ENCODE measurements around the gene FOLR3.
"Not testable (repeated sequence)": the region's sequence is repeated elsewhere in the genome, so short reads cannot be mapped to it uniquely, and the experiment has no call there.

FOLR3 gene

GRCh38 chr11:72135473-72135872 is at the start of gene FOLR3:
Gene FOLR3, plus strand, starts transcription at chr11:72135725. Its CDS starts 228 bp downstream, at chr11:72135953.
- DNase-seq (ENCODE audit: low read depth), result not testable (repeated sequence)

- peak; percentile 53 for DNase-seq (ENCODE audit: low read depth)
These were observed 47.3 kb upstream of the FOLR3 start for GRCh38 chr11:72088076-72088808.

DNA sequence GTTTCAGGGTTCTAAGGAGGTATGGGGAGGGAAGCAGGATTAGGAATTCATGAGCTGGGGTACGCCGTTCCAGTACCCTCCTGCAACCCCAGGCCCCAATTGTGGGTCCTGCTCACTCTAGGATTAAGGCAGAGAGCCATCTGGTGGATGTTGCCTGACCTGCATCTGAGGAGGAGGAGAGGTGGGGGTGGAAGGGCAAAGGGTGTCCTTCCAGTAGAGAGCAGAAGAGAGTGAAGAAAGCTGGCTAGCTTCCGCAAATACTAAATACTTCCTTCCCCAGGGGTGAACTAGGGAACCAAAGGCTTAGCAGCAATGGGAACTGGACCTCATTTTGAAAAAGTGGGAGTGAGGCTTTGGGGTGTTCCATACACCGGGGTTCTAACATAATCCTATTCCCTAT is 44.2 kb upstream of the FOLR3 start:
- peak; percentile 65 for DNase-seq (ENCODE audit: low read depth)

GRCh38 chr11:72098741-72099140 is 36.8 kb upstream of the FOLR3 start:
- DNase-seq (ENCODE audit: low read depth), result no peak

- DNase-seq (ENCODE audit: low read depth), result no peak
These were observed 35.5 kb upstream of the FOLR3 start for GRCh38 chr11:72100009-72100408.

GRCh38 chr11:72100462-72100861 is 35.1 kb upstream of the FOLR3 start:
- no peak for DNase-seq (ENCODE audit: low read depth)

DNA sequence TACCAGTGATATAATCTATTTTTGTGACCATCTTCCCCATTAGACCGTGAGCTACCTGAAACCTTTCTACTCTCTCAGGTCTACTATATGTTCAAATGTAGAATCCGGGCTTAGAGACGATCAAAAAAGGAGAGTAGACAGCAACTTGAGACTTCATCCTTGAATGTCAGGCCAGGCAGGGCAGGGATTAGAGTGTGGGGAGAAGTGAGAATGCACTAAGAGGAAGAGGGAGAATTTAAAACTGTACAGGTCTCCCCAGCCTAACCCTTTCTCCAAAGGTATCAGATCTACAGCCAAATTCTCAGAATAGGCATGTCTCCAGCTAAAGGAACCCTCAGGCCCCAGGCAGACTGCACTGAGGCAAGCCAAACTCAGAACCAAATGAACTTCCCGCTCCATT is 33.4 kb upstream of the FOLR3 start:
- DNase-seq (ENCODE audit: low read depth), result no peak

- DNase-seq (ENCODE audit: low read depth), result no peak
These were observed 32.9 kb upstream of the FOLR3 start for GRCh38 chr11:72102631-72102945.

DNA sequence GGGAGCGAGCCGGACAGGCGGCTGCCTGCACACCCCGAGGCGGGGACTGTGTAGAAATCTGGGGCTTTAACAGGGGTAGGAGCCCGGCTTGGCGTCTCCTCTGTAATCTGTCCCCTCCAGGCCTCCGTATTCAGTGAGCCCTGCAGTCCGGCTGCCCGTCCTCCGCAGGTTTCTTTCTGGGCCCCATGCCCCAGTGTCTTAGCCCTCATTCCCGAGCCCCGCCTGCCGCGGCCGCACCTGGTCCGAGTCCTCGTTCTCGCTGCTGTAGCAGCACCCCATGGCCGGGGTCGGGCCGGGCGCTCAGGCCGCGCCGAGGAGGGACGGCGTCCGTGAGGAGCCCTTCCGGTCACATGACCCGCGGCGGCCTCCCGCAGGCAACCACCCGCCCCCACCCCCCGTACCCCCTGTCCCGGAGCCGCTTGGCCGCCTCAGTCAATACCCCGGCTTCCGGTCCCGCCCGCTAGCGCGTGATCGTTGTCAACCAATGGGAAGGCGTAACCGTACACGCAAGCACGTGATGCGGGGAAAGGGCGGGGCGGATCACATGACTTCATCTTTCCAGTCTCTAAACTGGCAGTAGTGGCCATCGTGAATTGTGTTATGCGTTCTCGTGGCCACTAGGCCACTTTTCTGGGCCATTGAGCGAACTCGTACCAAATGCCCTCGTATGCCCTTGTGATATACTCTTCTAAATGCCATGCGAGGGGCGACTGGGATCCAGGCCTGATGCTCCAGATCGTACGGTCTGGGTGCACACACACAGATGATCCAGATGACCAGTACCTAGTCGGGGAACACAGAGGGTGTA is 32.4 kb upstream of the FOLR3 start, which contains the start of gene LAMTOR1:
Gene LAMTOR1 (minus strand): TSS at position 352 of the 808 bp plus-strand sequence. CDS start 73 bp downstream, at position 279.
- peak; percentile 99 for DNase-seq (ENCODE audit: low read depth)

DNA sequence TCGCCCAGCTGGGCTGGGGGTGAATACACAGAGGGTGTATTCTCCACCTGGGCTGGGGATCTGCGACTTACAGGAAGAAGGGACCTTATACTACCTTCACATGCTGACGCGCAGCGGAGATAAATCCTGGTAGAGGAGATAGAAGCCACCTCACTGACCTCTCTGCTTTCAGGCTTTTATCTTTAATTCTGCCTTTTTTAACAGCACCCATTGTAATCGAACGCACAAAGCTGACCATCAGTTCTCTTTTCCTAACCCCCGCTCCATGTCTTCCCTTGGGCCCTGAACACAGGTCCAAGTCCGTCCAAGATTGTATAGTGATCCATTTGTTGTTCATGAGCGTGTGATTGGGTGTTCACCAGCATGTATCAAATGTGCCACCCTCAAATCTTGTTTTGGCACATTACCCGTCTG is 31.8 kb upstream of the FOLR3 start:
- no peak for DNase-seq (ENCODE audit: low read depth)

- DNase-seq (ENCODE audit: low read depth), result no peak
These were observed 29.6 kb upstream of the FOLR3 start, which contains the start of gene TOMT for GRCh38 chr11:72105888-72106287. Gene TOMT, plus strand, starts transcription at chr11:72105924. Its CDS starts 28 bp downstream, at chr11:72105952.

GRCh38 chr11:72111300-72112142 is 24.0 kb upstream of the FOLR3 start:
- DNase-seq (ENCODE audit: low read depth), result no peak

DNA sequence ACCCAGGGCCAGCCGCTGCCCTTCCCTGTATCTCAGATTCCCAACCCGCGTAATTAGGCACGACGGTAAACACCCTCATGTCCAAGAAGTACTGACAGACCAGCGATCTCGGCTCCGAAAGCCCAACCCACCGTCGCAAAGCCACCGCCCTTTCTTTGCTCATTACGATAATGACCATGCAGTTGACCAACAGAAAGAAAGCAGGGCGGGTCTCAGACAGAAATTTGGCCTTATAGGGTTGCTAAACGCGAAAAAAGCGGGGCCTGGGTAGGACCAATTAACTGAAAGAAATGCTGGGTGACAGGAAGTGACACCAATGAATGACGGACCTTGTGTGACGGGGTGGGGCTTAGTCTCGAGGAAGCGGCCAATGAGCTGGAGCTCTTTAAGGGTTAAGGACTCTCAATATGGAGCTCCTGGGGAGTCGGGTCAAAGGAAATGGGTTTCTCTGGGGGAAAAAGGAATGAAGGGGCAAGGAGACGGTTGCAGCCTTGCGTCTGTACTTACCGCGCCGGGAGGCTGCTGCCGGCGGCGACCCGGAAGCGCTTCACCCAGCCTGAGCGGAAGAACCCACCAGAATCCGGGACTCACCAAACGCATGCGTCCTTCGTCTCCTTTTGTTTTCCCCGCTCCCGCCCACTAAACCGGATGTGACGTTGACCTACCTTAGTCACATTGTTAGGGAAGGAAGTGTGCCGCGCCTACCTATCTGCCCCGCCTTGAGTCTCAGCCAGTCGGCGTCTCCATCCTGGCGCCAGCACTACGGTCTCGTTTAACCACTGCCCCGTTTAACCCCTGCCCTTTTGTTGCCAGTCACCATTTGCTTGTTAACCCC is 23.2 kb upstream of the FOLR3 start, which contains the start of gene ANAPC15:
Gene ANAPC15 (minus strand): TSS at position 553 of the 835 bp plus-strand sequence. CDS start 1,419 bp downstream, outside the sequence.
- DNase-seq (ENCODE audit: low read depth), result peak; percentile 100

DNA sequence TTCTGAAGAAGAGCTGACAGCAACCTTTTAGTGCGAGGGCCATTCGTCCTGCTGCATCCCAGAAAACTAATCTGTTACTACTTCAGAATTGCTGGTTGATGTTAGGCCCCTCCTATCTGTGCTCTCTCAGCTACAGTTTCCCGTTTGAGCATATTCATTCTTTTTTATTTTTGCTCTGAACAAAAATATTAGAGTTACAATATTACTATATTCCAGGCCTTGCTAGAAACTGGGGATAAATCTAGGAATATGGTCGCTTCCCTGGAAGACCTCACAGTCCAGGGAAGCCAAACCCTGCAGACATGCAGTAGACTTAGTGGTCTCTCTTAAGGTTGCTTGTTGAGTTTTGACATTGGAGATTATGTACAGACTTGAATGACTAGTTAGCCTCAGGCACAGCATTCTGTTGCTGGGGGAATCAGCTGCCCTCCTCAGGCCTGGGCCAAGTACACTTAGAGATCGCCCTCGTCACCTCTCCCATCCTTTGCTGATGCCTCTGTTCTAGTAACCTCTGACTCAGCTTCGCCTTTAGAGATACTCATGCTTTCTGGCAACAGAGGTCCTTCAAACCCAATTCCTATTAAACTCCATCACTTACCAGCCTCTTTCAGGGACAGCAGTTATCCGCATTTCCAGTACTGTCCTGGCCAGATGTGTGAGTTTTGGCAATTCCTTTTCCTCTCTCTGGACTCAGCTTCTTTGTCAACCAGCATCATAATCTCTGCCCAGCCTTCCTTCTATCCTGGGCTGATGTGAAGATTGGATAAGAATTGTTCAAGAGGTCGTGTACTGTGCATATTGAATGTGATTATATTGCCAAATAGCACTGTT is 22.3 kb upstream of the FOLR3 start:
- peak; percentile 37 for DNase-seq (ENCODE audit: low read depth)

- no peak for DNase-seq (ENCODE audit: low read depth)
These were observed 21.0 kb upstream of the FOLR3 start for GRCh38 chr11:72114570-72114969.

DNA sequence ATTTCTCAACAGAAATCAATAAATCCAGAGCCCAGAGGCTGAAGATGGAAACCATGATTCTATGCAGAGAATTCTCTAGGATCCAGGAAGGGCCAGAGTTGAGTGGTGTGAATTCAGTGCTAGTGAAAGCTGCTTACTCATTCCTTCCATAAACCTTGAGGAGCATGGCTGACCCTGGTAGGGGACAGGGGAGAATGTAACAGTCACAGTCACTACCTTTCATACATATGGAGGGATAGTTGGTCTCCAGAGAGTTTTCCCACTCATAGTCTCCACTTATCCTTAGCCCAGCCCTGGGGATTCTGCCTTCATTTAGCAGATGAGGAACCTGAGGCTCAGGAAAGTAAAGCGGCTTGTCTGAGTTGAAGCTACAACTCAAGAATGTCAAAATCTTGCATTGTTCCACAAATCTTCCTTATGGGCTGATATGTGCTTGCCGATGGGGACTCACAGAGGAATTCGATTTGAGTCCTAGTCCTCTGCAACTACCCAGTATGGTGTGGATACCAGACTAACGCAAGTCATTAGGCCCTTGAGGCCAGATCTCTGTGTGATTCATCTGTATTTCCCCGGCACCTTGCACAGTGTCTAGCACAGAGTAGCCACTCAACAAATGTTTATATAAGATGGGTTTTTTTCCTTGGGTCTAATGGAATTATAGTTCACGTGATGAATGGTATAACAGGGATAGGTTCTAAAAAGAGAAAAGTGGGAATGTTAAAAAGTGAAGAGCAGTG is 19.3 kb upstream of the FOLR3 start:
- no peak for DNase-seq (ENCODE audit: low read depth)

DNA sequence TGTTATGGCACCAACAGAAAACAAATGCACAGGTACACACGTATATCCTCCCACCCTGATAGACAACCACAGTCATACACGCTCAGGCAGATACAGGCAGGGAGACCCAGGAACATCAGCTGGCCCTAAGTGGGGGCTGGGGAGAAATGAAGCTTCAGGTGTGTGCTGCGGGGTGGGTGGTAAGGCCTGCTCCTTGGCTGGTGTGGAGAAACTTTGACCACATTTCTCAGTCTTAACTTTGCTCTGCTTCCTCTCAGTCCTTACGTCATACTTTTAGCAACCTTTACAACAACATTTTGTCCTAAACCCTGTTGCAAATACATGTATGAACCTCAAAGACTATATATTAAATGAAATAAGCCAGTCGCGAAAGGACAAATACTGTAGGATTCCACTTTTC is 16.3 kb upstream of the FOLR3 start:
- DNase-seq (ENCODE audit: low read depth), result peak; percentile 39

GRCh38 chr11:72120930-72121329 is 14.6 kb upstream of the FOLR3 start:
- DNase-seq (ENCODE audit: low read depth), result no peak

- DNase-seq (ENCODE audit: low read depth), result no peak
These were observed 12.9 kb upstream of the FOLR3 start for GRCh38 chr11:72122607-72123006.

All from amniotic epithelial cell (primary cell).